ENCODE data around the gene DCBLD1. TPM values are rescaled to one million over a fixed set of nuclear protein-coding genes. Genes with fewer than 3 reads are reported as not detected.

DCBLD1 gene
- total RNA-seq, 1 donor from 2014 or later = 0.31 TPM

- no peak overlapping the region for H3K4me3 Mint-ChIP-seq
- ChIA-PET POLR2A (no interaction called here), CTCF (no interaction called here)
- H3K27me3 Mint-ChIP-seq = peaks cover 8% of the 10 kb centered on the region
- intact Hi-C loops (cut with micrococcal nuclease) = no loop called here
- no peak overlapping the region for H3K27ac Mint-ChIP-seq
- H3K9me3 Mint-ChIP-seq = no peaks in the 10 kb centered on the region
- no peaks in the 10 kb centered on the region for H3K36me3 Mint-ChIP-seq (ENCODE audit: low read depth)
- TF ChIP-seq CTCF (IDR thresholded peaks at IDR 0.05) = no peak
- ATAC-seq (ENCODE audit: low read depth) (no peak), DNase-seq (no peak)
- no peaks in the 10 kb centered on the region for H3K4me1 Mint-ChIP-seq
These were observed 39.5 kb downstream of the DCBLD1 start for GRCh38 chr6:117521791-117522502.

- no peak for ATAC-seq (ENCODE audit: low read depth)
- no peaks in the 10 kb centered on the region for H3K4me1 Mint-ChIP-seq
- TF ChIP-seq CTCF (IDR thresholded peaks at IDR 0.05) = no peak
- H3K27me3 Mint-ChIP-seq = peaks cover 4% of the 10 kb centered on the region
- no peak overlapping the region for H3K27ac Mint-ChIP-seq
- intact Hi-C loops (cut with micrococcal nuclease) = no loop called here
- no peaks in the 10 kb centered on the region for H3K36me3 Mint-ChIP-seq (ENCODE audit: low read depth)
- no peak for DNase-seq
- CTCF ChIA-PET = no interaction called here
- no peaks in the 10 kb centered on the region for H3K9me3 Mint-ChIP-seq
- H3K4me3 Mint-ChIP-seq = no peak overlapping the region
- POLR2A ChIA-PET = no interaction called here
These were observed 43.1 kb downstream of the DCBLD1 start for GRCh38 chr6:117525607-117526006.

GRCh38 chr6:117530467-117531242 is 48.2 kb downstream of the DCBLD1 start:
- no peaks in the 10 kb centered on the region for H3K9me3 Mint-ChIP-seq
- H3K4me3 Mint-ChIP-seq = no peak overlapping the region
- H3K27ac Mint-ChIP-seq = no peak overlapping the region
- no peak for TF ChIP-seq CTCF (IDR thresholded peaks at IDR 0.05)
- intact Hi-C loops (cut with micrococcal nuclease) = no loop called here
- ATAC-seq (ENCODE audit: low read depth) (no peak), DNase-seq (no peak)
- peaks cover 7% of the 10 kb centered on the region for H3K27me3 Mint-ChIP-seq
- no peaks in the 10 kb centered on the region for H3K4me1 Mint-ChIP-seq
- H3K36me3 Mint-ChIP-seq (ENCODE audit: low read depth) = no peaks in the 10 kb centered on the region
- ChIA-PET POLR2A (no interaction called here), CTCF (no interaction called here)

- H3K27me3 Mint-ChIP-seq = peaks cover 5% of the 10 kb centered on the region
- no peaks in the 10 kb centered on the region for H3K4me1 Mint-ChIP-seq
- no peak for DNase-seq
- H3K9me3 Mint-ChIP-seq = no peaks in the 10 kb centered on the region
- no peak for ATAC-seq (ENCODE audit: low read depth)
- no peak overlapping the region for H3K4me3 Mint-ChIP-seq
- TF ChIP-seq CTCF (IDR thresholded peaks at IDR 0.05) = no peak
- CTCF ChIA-PET = no interaction called here
- H3K36me3 Mint-ChIP-seq (ENCODE audit: low read depth) = no peaks in the 10 kb centered on the region
- intact Hi-C loops (cut with micrococcal nuclease) = no loop called here
- POLR2A ChIA-PET = no interaction called here
- no peak overlapping the region for H3K27ac Mint-ChIP-seq
These were observed 48.9 kb downstream of the DCBLD1 start for GRCh38 chr6:117531346-117531745.

- POLR2A ChIA-PET = no interaction called here
- TF ChIP-seq CTCF (IDR thresholded peaks at IDR 0.05) = no peak
- intact Hi-C loops (cut with micrococcal nuclease) = no loop called here
These were observed 49.6 kb downstream of the DCBLD1 start for GRCh38 chr6:117531809-117532725.

More at GRCh38 chr6:117531809-117532725, 49.6 kb downstream of the DCBLD1 start:
- ATAC-seq (ENCODE audit: low read depth) (no peak), DNase-seq (no peak)
- no peak overlapping the region for H3K4me3 Mint-ChIP-seq
- H3K4me1 Mint-ChIP-seq = no peaks in the 10 kb centered on the region
- H3K36me3 Mint-ChIP-seq (ENCODE audit: low read depth) = no peaks in the 10 kb centered on the region
- H3K27me3 Mint-ChIP-seq = peaks cover 8% of the 10 kb centered on the region
- no peaks in the 10 kb centered on the region for H3K9me3 Mint-ChIP-seq
- H3K27ac Mint-ChIP-seq = no peak overlapping the region
- CTCF ChIA-PET = no interaction called here

Measured in activated B cell treated with CpG ODN at 0.5 μM for 24 hours (primary cell).